ENCODE results near the gene PCDHB12.
A peak's percentile ranks its signal among the peaks of the same experiment; 100 is the strongest.
"Not testable (repeated sequence)": the region's sequence is repeated elsewhere in the genome, so short reads cannot be mapped to it uniquely, and the experiment has no call there.

Gene PCDHB12

GRCh38 chr5:141208478-141208877 is at the start of gene PCDHB12:
TSS of gene PCDHB12 (plus strand) at chr5:141208719. CDS start at chr5:141208908, 189 bp downstream.
- H3K4me3 ChIP-seq (ENCODE audit: control insufficient read depth, low read depth, low read length): no peak within 1 kb of the TSS
- DNase-seq (ENCODE audit: low read depth): no peak
- TF ChIP-seq, protein P1, sequence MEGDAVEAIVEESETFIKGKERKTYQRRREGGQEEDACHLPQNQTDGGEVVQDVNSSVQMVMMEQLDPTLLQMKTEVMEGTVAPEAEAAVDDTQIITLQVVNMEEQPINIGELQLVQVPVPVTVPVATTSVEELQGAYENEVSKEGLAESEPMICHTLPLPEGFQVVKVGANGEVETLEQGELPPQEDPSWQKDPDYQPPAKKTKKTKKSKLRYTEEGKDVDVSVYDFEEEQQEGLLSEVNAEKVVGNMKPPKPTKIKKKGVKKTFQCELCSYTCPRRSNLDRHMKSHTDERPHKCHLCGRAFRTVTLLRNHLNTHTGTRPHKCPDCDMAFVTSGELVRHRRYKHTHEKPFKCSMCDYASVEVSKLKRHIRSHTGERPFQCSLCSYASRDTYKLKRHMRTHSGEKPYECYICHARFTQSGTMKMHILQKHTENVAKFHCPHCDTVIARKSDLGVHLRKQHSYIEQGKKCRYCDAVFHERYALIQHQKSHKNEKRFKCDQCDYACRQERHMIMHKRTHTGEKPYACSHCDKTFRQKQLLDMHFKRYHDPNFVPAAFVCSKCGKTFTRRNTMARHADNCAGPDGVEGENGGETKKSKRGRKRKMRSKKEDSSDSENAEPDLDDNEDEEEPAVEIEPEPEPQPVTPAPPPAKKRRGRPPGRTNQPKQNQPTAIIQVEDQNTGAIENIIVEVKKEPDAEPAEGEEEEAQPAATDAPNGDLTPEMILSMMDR (conservative IDR thresholded peaks at IDR 0.05; ENCODE audit: control insufficient read depth, insufficient read depth, low read depth, low read length): no peak

DNA sequence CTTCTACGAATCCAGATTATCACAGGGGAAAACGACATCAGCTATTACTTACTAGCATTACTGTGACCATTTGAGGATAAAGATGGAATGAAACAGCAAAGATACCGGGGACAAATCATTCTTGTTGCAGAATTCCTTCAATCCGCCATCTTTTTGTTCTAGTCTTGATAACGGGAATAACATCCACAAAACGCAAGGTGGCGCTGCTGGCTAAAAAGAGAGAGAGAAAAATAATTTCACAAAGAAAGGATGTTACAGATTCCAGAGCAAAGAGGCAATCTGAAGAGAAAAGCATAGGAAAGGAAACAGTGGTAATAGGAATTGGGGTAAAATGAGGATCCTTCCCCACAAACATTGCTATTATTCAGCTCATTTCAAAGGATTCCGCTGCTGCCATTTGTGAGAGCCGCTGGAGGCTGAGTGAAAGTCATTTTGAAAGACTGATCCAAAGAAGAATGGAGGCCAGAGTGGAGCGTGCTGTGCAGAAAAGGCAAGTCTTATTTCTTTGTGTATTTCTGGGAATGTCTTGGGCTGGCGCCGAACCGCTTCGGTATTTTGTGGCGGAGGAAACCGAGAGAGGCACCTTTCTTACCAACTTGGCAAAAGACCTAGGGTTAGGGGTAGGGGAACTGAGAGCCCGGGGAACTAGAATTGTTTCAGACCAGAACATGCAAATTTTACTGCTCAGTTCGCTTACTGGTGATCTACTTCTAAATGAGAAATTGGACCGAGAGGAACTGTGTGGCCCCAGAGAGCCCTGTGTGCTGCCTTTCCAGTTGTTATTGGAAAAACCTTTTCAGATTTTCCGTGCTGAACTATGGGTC is 35.9 kb upstream of the PCDHB12 start, which contains the start of gene PCDHB7:
Gene PCDHB7, plus strand, starts transcription at position 264 of the 824 bp plus-strand sequence. Its CDS starts 192 bp downstream, at position 456.
- TF ChIP-seq, protein P1 (conservative IDR thresholded peaks at IDR 0.05; ENCODE audit: control insufficient read depth, insufficient read depth, low read depth, low read length): peak; percentile 48
- peak; percentile 20 for DNase-seq (ENCODE audit: low read depth)

GRCh38 chr5:141174291-141175104 is 34.0 kb upstream of the PCDHB12 start:
- not testable (repeated sequence) for H3K4me3 ChIP-seq (ENCODE audit: control insufficient read depth, low read depth, low read length); DNase-seq (ENCODE audit: low read depth)

More for the DNA sequence above, 35.9 kb upstream of the PCDHB12 start, which contains the start of gene PCDHB7:
- H3K4me3 ChIP-seq (ENCODE audit: control insufficient read depth, low read depth, low read length): no peak within 1 kb of the TSS

DNA sequence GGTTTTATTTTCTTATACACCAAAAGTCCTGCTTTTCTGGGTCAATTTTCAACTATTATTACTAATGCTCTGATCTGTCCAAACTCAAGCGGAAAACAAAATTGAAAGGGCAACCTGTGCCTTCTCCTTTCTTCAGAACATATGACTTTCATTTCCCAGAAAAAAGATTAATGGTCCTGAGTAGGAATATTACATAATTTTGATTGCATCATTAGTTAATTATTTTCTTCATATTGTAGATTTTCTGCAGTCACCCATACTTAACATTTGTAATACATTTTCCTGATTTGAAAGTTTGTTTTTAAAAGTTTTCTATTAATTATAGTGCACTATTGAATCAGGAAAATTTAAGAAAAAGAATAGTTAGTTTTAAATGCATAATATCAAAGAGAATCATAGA is 32.6 kb upstream of the PCDHB12 start:
- H3K4me3 ChIP-seq (ENCODE audit: control insufficient read depth, low read depth, low read length): no peak overlapping the region
- TF ChIP-seq, protein P1 (conservative IDR thresholded peaks at IDR 0.05; ENCODE audit: control insufficient read depth, insufficient read depth, low read depth, low read length): no peak
- no peak for DNase-seq (ENCODE audit: low read depth)

GRCh38 chr5:141177577-141178191 is 30.8 kb upstream of the PCDHB12 start, which contains the start of gene PCDHB8:
TSS of gene PCDHB8 (plus strand) at chr5:141177790. CDS start at chr5:141178035, 245 bp downstream.
- DNase-seq (ENCODE audit: low read depth); H3K4me3 ChIP-seq (ENCODE audit: control insufficient read depth, low read depth, low read length): not testable (repeated sequence)

- not testable (repeated sequence) for DNase-seq (ENCODE audit: low read depth); H3K4me3 ChIP-seq (ENCODE audit: control insufficient read depth, low read depth, low read length)
Measured at GRCh38 chr5:141179371-141179770, 29.1 kb upstream of the PCDHB12 start.

- not testable (repeated sequence) for H3K4me3 ChIP-seq (ENCODE audit: control insufficient read depth, low read depth, low read length); DNase-seq (ENCODE audit: low read depth)
Measured at GRCh38 chr5:141179876-141180275, 28.6 kb upstream of the PCDHB12 start.

- TF ChIP-seq, protein P1 (conservative IDR thresholded peaks at IDR 0.05; ENCODE audit: control insufficient read depth, insufficient read depth, low read depth, low read length): no peak
- no peak for DNase-seq (ENCODE audit: low read depth)
- H3K4me3 ChIP-seq (ENCODE audit: control insufficient read depth, low read depth, low read length): no peak overlapping the region
Measured at GRCh38 chr5:141180313-141180712, 28.2 kb upstream of the PCDHB12 start.

Measured in fibroblast of mammary gland (primary cell).